Subcutaneous abdominal adipose tissue (tissue), 5 donors: Measurements from ENCODE around the gene NUP35.
"Not testable (repeated sequence)": the region's sequence is repeated elsewhere in the genome, so short reads cannot be mapped to it uniquely, and the experiment has no call there.

Experiments used
- H3K27ac ChIP-seq: one replicate; pipeline ENCODE4 v1.7.0; 2013; ENCODE audit warnings: low read depth, mild to moderate bottlenecking, inconsistent platforms, low read length, moderate library complexity
- H3K27me3 ChIP-seq, 5 donors: one replicate each; pipeline ENCODE4 v1.7.0; 2013; ENCODE audit warnings: low read length in 5 of 5, inconsistent platforms in 1 of 5; ENCODE audit not compliant: control insufficient read depth in 5 of 5, insufficient read depth in 4 of 5
- H3K36me3 ChIP-seq, 5 donors: one replicate each; pipeline ENCODE4 v1.7.0; 2013; ENCODE audit warnings: low read length in 5 of 5; ENCODE audit not compliant: control insufficient read depth in 5 of 5, insufficient read depth in 5 of 5
- H3K4me1 ChIP-seq, 5 donors: one replicate each; pipeline ENCODE4 v1.7.0; 2013; ENCODE audit warnings: low read length in 5 of 5, mild to moderate bottlenecking in 3 of 5, moderate library complexity in 1 of 5; ENCODE audit not compliant: control insufficient read depth in 5 of 5, insufficient read depth in 5 of 5
- H3K4me3 ChIP-seq, 5 donors: one replicate each; pipeline ENCODE4 v1.7.0; 2013; ENCODE audit warnings: low read length in 5 of 5, low read depth in 1 of 5
- H3K9ac ChIP-seq, 5 donors: one replicate each; pipeline ENCODE4 v1.7.0; 2013; ENCODE audit warnings: low read length in 5 of 5, mild to moderate bottlenecking in 4 of 5, moderate library complexity in 3 of 5
- H3K9me3 ChIP-seq, 5 donors: one replicate each; pipeline ENCODE4 v1.7.0; 2013; ENCODE audit warnings: low read length in 5 of 5; ENCODE audit not compliant: control insufficient read depth in 5 of 5
- donor health status: healthy.
- donor health status: healthy.
- donor health status: healthy.
- donor health status: healthy.
- donor health status: healthy.

NUP35 gene

DNA sequence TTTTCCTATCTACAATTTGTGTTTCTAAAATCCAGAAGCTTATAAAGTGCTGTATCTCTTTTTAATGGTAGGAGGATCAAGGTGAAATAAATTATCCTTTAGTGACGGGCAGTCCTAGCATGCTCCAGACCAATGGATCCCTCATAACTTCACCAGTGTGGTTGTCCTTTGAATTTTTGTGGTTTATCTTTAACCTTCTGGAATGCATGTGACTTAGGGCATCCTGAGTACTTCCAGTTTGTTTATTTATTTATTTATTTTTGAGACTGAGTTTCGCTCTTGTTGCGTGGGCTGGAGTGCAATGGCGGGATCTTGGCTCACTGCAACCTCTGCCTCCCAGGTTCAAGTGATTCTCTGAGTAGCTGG is 40.4 kb downstream of the NUP35 start:
- Histone ChIP-seq H3K27me3 (no peaks in the 10 kb centered on the region), H3K4me3 (no peak overlapping the region), H3K36me3 (peaks cover 19 to 35% (median 27%) of the 10 kb centered on the region in 5 donors), H3K27ac (no peak overlapping the region), H3K4me1 (no peaks in the 10 kb centered on the region), H3K9me3 (peaks cover 0 to 3% (median 0%) of the 10 kb centered on the region in 5 donors), H3K9ac (no peak overlapping the region)

- Histone ChIP-seq H3K36me3 (peaks cover 13 to 23% (median 22%) of the 10 kb centered on the region in 5 donors), H3K4me3 (no peak overlapping the region), H3K4me1 (no peaks in the 10 kb centered on the region), H3K27me3 (no peaks in the 10 kb centered on the region), H3K27ac (no peak overlapping the region), H3K9me3 (peaks cover 0 to 3% (median 0%) of the 10 kb centered on the region in 5 donors), H3K9ac (no peak overlapping the region)
These were observed 42.0 kb downstream of the NUP35 start for GRCh38 chr2:183166210-183166609.

DNA sequence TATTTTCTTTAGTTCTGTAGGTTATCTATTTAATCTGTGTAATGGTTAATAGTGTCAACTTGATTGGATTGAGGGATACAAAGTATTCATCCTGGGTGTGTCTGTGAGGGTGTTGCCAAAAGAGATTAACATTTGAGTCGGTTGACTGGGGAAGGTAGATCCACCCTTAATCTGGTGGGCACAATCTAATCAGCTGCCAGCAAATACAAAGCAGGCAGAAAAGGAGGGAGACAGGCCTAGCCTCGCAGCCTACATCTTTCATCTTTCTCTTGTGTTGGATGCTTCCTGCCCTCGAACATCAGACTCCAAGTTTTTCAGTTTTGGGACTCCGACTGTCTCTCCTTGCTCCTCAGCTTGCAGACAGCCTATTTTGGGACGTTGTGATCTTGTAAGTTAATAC is 42.7 kb downstream of the NUP35 start:
- not testable (repeated sequence) for H3K9ac ChIP-seq, H3K27ac ChIP-seq, H3K9me3 ChIP-seq, H3K4me1 ChIP-seq, H3K4me3 ChIP-seq, H3K27me3 ChIP-seq
- H3K36me3 ChIP-seq: peaks cover 9 to 17% (median 15%) of the 10 kb centered on the region in 5 donors

- Histone ChIP-seq H3K36me3 (peaks cover 0 to 3% (median 0%) of the 10 kb centered on the region in 5 donors), H3K4me3 (no peak overlapping the region), H3K9me3 (peaks cover 0 to 2% (median 0%) of the 10 kb centered on the region in 5 donors), H3K9ac (no peak overlapping the region), H3K4me1 (no peaks in the 10 kb centered on the region), H3K27me3 (no peaks in the 10 kb centered on the region), H3K27ac (no peak overlapping the region)
These were observed 48.1 kb downstream of the NUP35 start for GRCh38 chr2:183172220-183172887.

- H3K9me3 ChIP-seq: peaks cover 0 to 6% (median 3%) of the 10 kb centered on the region in 5 donors
- H3K36me3 ChIP-seq: peaks cover 0 to 21% (median 16%) of the 10 kb centered on the region in 5 donors
- H3K27ac ChIP-seq: no peak overlapping the region
- no peaks in the 10 kb centered on the region for H3K27me3 ChIP-seq
- H3K4me1 ChIP-seq: no peaks in the 10 kb centered on the region
- no peak overlapping the region for H3K4me3 ChIP-seq
- no peak overlapping the region for H3K9ac ChIP-seq
These were observed 54.9 kb downstream of the NUP35 start for GRCh38 chr2:183179156-183179555.

DNA sequence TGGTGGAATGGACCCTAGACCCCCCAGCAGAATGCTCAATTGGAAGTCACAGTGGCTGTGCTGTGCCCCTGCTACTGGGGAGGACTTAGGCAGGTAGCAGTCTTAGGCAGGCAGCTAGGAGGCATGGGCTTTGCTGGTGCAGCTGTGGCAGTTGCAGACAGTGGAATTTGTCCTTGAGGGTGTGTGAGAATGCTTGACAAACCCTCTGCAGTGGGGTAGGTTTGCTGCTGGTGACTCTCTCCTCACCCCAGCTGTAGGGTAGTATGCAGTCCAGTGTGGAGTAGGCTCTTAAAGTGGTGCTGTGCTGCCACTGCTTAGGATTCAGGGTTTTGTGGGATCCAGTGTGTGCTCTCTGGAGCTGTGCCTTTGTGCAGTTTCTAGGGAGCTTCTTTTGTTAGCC is 61.3 kb downstream of the NUP35 start:
- Histone ChIP-seq H3K4me3 (no peak overlapping the region), H3K36me3 (peaks cover 25 to 38% (median 26%) of the 10 kb centered on the region in 5 donors), H3K9me3 (peaks cover 0 to 5% (median 3%) of the 10 kb centered on the region in 5 donors), H3K27me3 (no peaks in the 10 kb centered on the region), H3K9ac (no peak overlapping the region), H3K27ac (no peak overlapping the region), H3K4me1 (no peaks in the 10 kb centered on the region)

- peaks cover 0 to 5% (median 3%) of the 10 kb centered on the region in 5 donors for H3K9me3 ChIP-seq
- no peak overlapping the region for H3K27ac ChIP-seq
- H3K9ac ChIP-seq: no peak overlapping the region
- H3K4me1 ChIP-seq: no peaks in the 10 kb centered on the region
- H3K27me3 ChIP-seq: no peaks in the 10 kb centered on the region
- H3K4me3 ChIP-seq: no peak overlapping the region
- H3K36me3 ChIP-seq: peaks cover 25 to 41% (median 29%) of the 10 kb centered on the region in 5 donors
These were observed 62.1 kb downstream of the NUP35 start for GRCh38 chr2:183186296-183186695.

DNA sequence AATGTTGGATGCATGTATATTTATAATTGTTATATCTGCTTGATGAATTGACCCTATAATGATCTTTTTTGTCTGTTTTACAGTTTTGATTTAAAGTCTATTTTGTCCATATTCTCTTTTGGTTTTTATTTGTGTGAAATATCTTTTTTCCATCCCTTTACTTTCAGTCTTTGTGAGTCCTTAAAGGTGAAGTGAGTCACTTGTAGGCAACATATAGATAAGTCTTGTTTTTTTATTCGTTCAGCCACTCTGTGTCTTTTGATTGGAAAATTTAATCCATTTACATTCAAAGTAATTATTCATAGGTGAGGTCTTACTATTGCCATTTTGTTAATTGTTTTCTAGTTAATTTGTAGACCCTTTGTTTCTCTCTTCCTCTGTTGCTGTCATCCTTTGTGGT is 62.5 kb downstream of the NUP35 start:
- H3K27me3 ChIP-seq: no peaks in the 10 kb centered on the region
- H3K9me3 ChIP-seq: peaks cover 0 to 5% (median 3%) of the 10 kb centered on the region in 5 donors
- peaks cover 25 to 44% (median 29%) of the 10 kb centered on the region in 5 donors for H3K36me3 ChIP-seq
- no peak overlapping the region for H3K4me3 ChIP-seq
- H3K4me1 ChIP-seq: no peaks in the 10 kb centered on the region
- no peak overlapping the region for H3K9ac ChIP-seq
- H3K27ac ChIP-seq: no peak overlapping the region

GRCh38 chr2:183192343-183192742 is 68.1 kb downstream of the NUP35 start:
- Histone ChIP-seq H3K4me1 (no peaks in the 10 kb centered on the region), H3K9ac (no peak overlapping the region), H3K9me3 (no peaks in the 10 kb centered on the region), H3K4me3 (no peak overlapping the region), H3K36me3 (peaks cover 12 to 27% (median 17%) of the 10 kb centered on the region in 5 donors), H3K27ac (no peak overlapping the region), H3K27me3 (no peaks in the 10 kb centered on the region)

GRCh38 chr2:183193904-183194303 is 69.7 kb downstream of the NUP35 start:
- Histone ChIP-seq H3K27me3 (no peaks in the 10 kb centered on the region), H3K27ac (no peak overlapping the region), H3K9me3 (no peaks in the 10 kb centered on the region)

More at GRCh38 chr2:183193904-183194303, 69.7 kb downstream of the NUP35 start:
- Histone ChIP-seq H3K36me3 (peaks cover 3 to 25% (median 8%) of the 10 kb centered on the region in 5 donors), H3K9ac (no peak overlapping the region), H3K4me3 (no peak overlapping the region), H3K4me1 (no peaks in the 10 kb centered on the region)
